ENCODE data around the gene CDC42EP1.
A peak's percentile ranks its signal among the peaks of the same experiment; 100 is the strongest.
"Not testable (repeated sequence)": the region's sequence is repeated elsewhere in the genome, so short reads cannot be mapped to it uniquely, and the experiment has no call there.

The CDC42EP1 gene

GRCh38 chr22:37601540-37602442, 41.5 kb downstream of the CDC42EP1 start:
- no peaks in the 10 kb centered on the region for H3K9me3 ChIP-seq (ENCODE audit: insufficient read depth, low read depth, low read length)
- TF ChIP-seq EZH2phosphoT487 (IDR thresholded peaks at IDR 0.05; ENCODE audit: borderline replicate concordance) (no peak), CTCF (conservative IDR thresholded peaks at IDR 0.05; ENCODE audit: low read length) (no peak)
- peak overlapping the region; percentile 32; the same call in 1 of the 2 replicates for H2AFZ ChIP-seq (ENCODE audit: low read length)
- H3K27me3 ChIP-seq (ENCODE audit: insufficient read depth, low read length, poor library complexity, severe bottlenecking) = no peaks in the 10 kb centered on the region
- H3K36me3 ChIP-seq (ENCODE audit: insufficient read depth, low read length) = no peaks in the 10 kb centered on the region
- no peaks in the 10 kb centered on the region for H4K20me1 ChIP-seq (ENCODE audit: insufficient read depth, low read length, poor library complexity, severe bottlenecking)
- H3K4me3 ChIP-seq (ENCODE audit: low read length, poor library complexity, severe bottlenecking) = no peak overlapping the region
- no peak overlapping the region for H3K4me2 ChIP-seq (ENCODE audit: low read depth, low read length, poor library complexity, severe bottlenecking)
- peaks cover 11% of the 10 kb centered on the region for H3K4me1 ChIP-seq (ENCODE audit: insufficient read depth, low read length, poor library complexity, severe bottlenecking)
- H3K9me2 ChIP-seq (replicated peaks; ENCODE audit: low read depth, low read length) = no peaks in the 10 kb centered on the region
- no peaks in the 10 kb centered on the region for H3K79me2 ChIP-seq (ENCODE audit: insufficient read depth, low read length)
- no peak overlapping the region for H3K9ac ChIP-seq (ENCODE audit: low read depth, low read length, poor library complexity, severe bottlenecking)
- no peaks in the 10 kb centered on the region for H3F3A ChIP-seq (ENCODE audit: low read depth)

DNA sequence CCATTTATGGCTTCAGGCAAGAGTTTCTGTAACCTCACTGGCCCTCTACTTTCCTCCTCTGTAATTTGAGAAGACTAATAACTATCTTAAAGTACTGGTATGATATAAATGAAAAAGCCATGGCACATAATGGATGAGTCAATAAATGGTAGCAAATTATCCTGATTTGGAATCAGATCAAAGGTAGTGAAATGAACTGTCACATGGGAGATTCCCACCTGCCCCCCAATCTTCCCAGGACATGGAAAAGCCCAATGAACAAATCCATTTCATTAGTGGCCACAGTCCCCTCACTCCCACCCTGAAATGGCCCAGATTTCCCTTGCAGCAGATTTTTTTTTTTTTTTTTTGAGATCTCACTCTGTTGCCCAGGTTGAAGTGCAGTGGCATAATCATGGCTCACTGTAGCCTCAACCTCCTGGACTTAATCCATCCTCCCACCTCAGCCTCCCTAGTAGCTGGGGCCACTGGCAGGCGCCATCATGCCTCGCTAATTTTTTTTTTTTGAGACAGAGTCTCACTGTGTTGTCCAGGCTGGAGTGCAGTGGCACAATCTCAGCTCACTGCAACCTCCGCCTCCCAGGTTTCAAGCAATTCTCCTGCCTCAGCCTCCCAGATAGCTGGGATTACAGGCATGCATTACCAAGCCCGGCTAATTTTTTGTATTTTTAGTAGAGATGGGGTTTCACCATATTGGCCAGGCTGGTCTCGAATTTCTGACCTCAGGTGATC, 42.4 kb downstream of the CDC42EP1 start:
- H3K4me1 ChIP-seq (ENCODE audit: insufficient read depth, low read length, poor library complexity, severe bottlenecking) = peaks cover 11% of the 10 kb centered on the region

DNA sequence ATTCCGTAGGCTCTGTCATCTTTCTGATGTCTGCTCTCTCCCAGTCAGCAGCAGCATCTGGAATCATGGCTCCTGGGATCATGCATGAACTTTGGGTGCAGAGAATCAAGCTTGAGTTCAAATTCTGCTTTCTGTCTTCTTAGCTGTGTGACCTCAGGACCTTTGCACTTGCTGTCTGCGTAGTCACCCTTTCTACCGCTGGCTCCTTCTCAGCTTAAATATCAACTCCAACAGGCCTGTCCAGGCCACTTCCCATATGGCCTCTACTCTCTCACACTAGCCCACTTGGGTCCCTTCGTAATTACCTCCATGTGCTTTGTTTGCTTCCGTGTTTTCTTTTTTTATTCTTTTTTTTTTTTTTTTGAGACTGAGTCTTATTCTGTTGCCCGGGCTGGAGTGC, 43.8 kb downstream of the CDC42EP1 start:
- Histone ChIP-seq H3K9me3 (ENCODE audit: insufficient read depth, low read depth, low read length) (no peaks in the 10 kb centered on the region), H3K4me1 (ENCODE audit: insufficient read depth, low read length, poor library complexity, severe bottlenecking) (peaks cover 11% of the 10 kb centered on the region), H3K9ac (ENCODE audit: low read depth, low read length, poor library complexity, severe bottlenecking) (no peak overlapping the region), H3K4me2 (ENCODE audit: low read depth, low read length, poor library complexity, severe bottlenecking) (no peak overlapping the region), H3K9me2 (replicated peaks; ENCODE audit: low read depth, low read length) (no peaks in the 10 kb centered on the region), H3K36me3 (ENCODE audit: insufficient read depth, low read length) (no peaks in the 10 kb centered on the region), H3K27me3 (ENCODE audit: insufficient read depth, low read length, poor library complexity, severe bottlenecking) (no peaks in the 10 kb centered on the region), H3F3A (ENCODE audit: low read depth) (no peaks in the 10 kb centered on the region), H3K79me2 (ENCODE audit: insufficient read depth, low read length) (peaks cover 1% of the 10 kb centered on the region), H2AFZ (ENCODE audit: low read length) (no peak overlapping the region), H3K4me3 (ENCODE audit: low read length, poor library complexity, severe bottlenecking) (no peak overlapping the region), H4K20me1 (ENCODE audit: insufficient read depth, low read length, poor library complexity, severe bottlenecking) (peaks cover 2% of the 10 kb centered on the region)
- TF ChIP-seq EZH2phosphoT487 (IDR thresholded peaks at IDR 0.05; ENCODE audit: borderline replicate concordance) = no peak
- TF ChIP-seq CTCF (conservative IDR thresholded peaks at IDR 0.05; ENCODE audit: low read length) = no peak

More for the DNA sequence above, 42.4 kb downstream of the CDC42EP1 start:
- H2AFZ ChIP-seq (ENCODE audit: low read length); H3K9me2 ChIP-seq (replicated peaks; ENCODE audit: low read depth, low read length); H3K9ac ChIP-seq (ENCODE audit: low read depth, low read length, poor library complexity, severe bottlenecking); H3F3A ChIP-seq (ENCODE audit: low read depth); H3K79me2 ChIP-seq (ENCODE audit: insufficient read depth, low read length); H3K9me3 ChIP-seq (ENCODE audit: insufficient read depth, low read depth, low read length); H3K36me3 ChIP-seq (ENCODE audit: insufficient read depth, low read length); H3K27me3 ChIP-seq (ENCODE audit: insufficient read depth, low read length, poor library complexity, severe bottlenecking); H4K20me1 ChIP-seq (ENCODE audit: insufficient read depth, low read length, poor library complexity, severe bottlenecking); H3K4me3 ChIP-seq (ENCODE audit: low read length, poor library complexity, severe bottlenecking); H3K4me2 ChIP-seq (ENCODE audit: low read depth, low read length, poor library complexity, severe bottlenecking): not testable (repeated sequence)
